Mesodermal cell (in vitro differentiated cells): ENCODE data around the gene SSC4D.
A peak's percentile ranks its signal among the peaks of the same experiment; 100 is the strongest.

Source experiments
- H3K27ac ChIP-seq: 2 replicates; pipeline ENCODE4 v1.7.0; 2013; ENCODE audit warnings: mild to moderate bottlenecking, low read depth, low read length, moderate library complexity; ENCODE audit not compliant: severe bottlenecking
- H3K36me3 ChIP-seq: 2 replicates; pipeline ENCODE4 v1.7.1; 2013; ENCODE audit warnings: mild to moderate bottlenecking, low read length, moderate library complexity; ENCODE audit not compliant: control insufficient read depth, insufficient read depth
- H3K4me1 ChIP-seq: one replicate; pipeline ENCODE4 v1.7.1; 2013; ENCODE audit warnings: mild to moderate bottlenecking, low read length; ENCODE audit not compliant: insufficient read depth, control insufficient read depth, poor library complexity, severe bottlenecking
- H3K4me3 ChIP-seq: 2 replicates; pipeline ENCODE4 v1.7.0; 2013; ENCODE audit warnings: low read length, control low read depth, mild to moderate bottlenecking; ENCODE audit not compliant: insufficient read depth, poor library complexity, severe bottlenecking; ENCODE audit errors: extremely low read depth
- H3K9me3 ChIP-seq: 2 replicates; pipeline ENCODE4 v1.7.1; 2013; ENCODE audit warnings: mild to moderate bottlenecking, low read length, moderate library complexity; ENCODE audit not compliant: control insufficient read depth
- WGBS, 2 experiments: methylation state at CpG; one replicate each; pipeline ENCODE4 v1.1.5; 2013; ENCODE audit warnings: missing lambda C conversion rate in 2 of 2; ENCODE audit not compliant: insufficient coverage in 2 of 2; 5-methylcytosine and 5-hydroxymethylcytosine counted together

SSC4D gene

GRCh38 chr7:76351372-76351771 is 58.1 kb downstream of the SSC4D start:
- no peak overlapping the region for H3K4me3 ChIP-seq
- H3K4me1 ChIP-seq: peaks cover 16% of the 10 kb centered on the region
- H3K36me3 ChIP-seq: peaks cover 99% of the 10 kb centered on the region
- peaks cover 15% of the 10 kb centered on the region for H3K9me3 ChIP-seq
- WGBS, 2 experiments: 89 to 96% methylated on average over 5 of the region's 7 CpGs
- no peak overlapping the region for H3K27ac ChIP-seq

- peaks cover 17% of the 10 kb centered on the region for H3K4me1 ChIP-seq
- no peak overlapping the region for H3K27ac ChIP-seq
- H3K36me3 ChIP-seq: peaks cover 99% of the 10 kb centered on the region
- H3K9me3 ChIP-seq: peaks cover 5% of the 10 kb centered on the region
- 94 to 97% methylated on average over 3 to 4 of the region's 8 CpGs for WGBS, 2 experiments
- H3K4me3 ChIP-seq: no peak overlapping the region
Observed at GRCh38 chr7:76349313-76349885, 60.1 kb downstream of the SSC4D start.

GRCh38 chr7:76347710-76348109 is 61.8 kb downstream of the SSC4D start:
- WGBS, 2 experiments: 96 to 100% methylated on average over 1 to 4 of the region's 5 CpGs
- H3K9me3 ChIP-seq: no peaks in the 10 kb centered on the region
- peaks cover 99% of the 10 kb centered on the region for H3K36me3 ChIP-seq
- peaks cover 20% of the 10 kb centered on the region for H3K4me1 ChIP-seq
- H3K4me3 ChIP-seq: no peak overlapping the region
- H3K27ac ChIP-seq: no peak overlapping the region

- Histone ChIP-seq H3K27ac (peak overlapping the region; percentile 24), H3K9me3 (no peaks in the 10 kb centered on the region), H3K4me1 (peaks cover 20% of the 10 kb centered on the region), H3K36me3 (peaks cover 99% of the 10 kb centered on the region), H3K4me3 (no peak overlapping the region)
- 97 to 99% methylated on average over 8 of the region's 8 CpGs for WGBS, 2 experiments
Observed at GRCh38 chr7:76346778-76347177, 62.7 kb downstream of the SSC4D start.

GRCh38 chr7:76346097-76346496 is 63.4 kb downstream of the SSC4D start:
- Histone ChIP-seq H3K4me1 (peaks cover 20% of the 10 kb centered on the region), H3K9me3 (no peaks in the 10 kb centered on the region), H3K27ac (no peak overlapping the region), H3K36me3 (peaks cover 98% of the 10 kb centered on the region), H3K4me3 (no peak overlapping the region)
- WGBS, 2 experiments: 97 to 100% methylated on average over 5 to 6 of the region's 6 CpGs

GRCh38 chr7:76343931-76344321 is 65.6 kb downstream of the SSC4D start:
- no peaks in the 10 kb centered on the region for H3K9me3 ChIP-seq
- H3K4me1 ChIP-seq: peaks cover 20% of the 10 kb centered on the region
- peaks cover 97% of the 10 kb centered on the region for H3K36me3 ChIP-seq
- 88 to 96% methylated on average over 4 to 6 of the region's 6 CpGs for WGBS, 2 experiments
- no peak overlapping the region for H3K27ac ChIP-seq
- H3K4me3 ChIP-seq: no peak overlapping the region

- H3K27ac ChIP-seq: no peak overlapping the region
- peaks cover 97% of the 10 kb centered on the region for H3K36me3 ChIP-seq
- WGBS, 2 experiments: 88 to 92% methylated on average over 5 of the region's 6 CpGs
- H3K4me1 ChIP-seq: peaks cover 17% of the 10 kb centered on the region
- no peak overlapping the region for H3K4me3 ChIP-seq
- H3K9me3 ChIP-seq: no peaks in the 10 kb centered on the region
Observed at GRCh38 chr7:76343294-76343930, 66.1 kb downstream of the SSC4D start.

- H3K4me3 ChIP-seq: no peak overlapping the region
- peaks cover 11% of the 10 kb centered on the region for H3K4me1 ChIP-seq
- no peaks in the 10 kb centered on the region for H3K9me3 ChIP-seq
- 93 to 94% methylated on average over 5 of the region's 5 CpGs for WGBS, 2 experiments
- peaks cover 96% of the 10 kb centered on the region for H3K36me3 ChIP-seq
- H3K27ac ChIP-seq: no peak overlapping the region
Observed at GRCh38 chr7:76342222-76342621, 67.3 kb downstream of the SSC4D start.

GRCh38 chr7:76340617-76341131 is 68.8 kb downstream of the SSC4D start:
- Histone ChIP-seq H3K27ac (peak overlapping the region; percentile 18), H3K4me1 (peaks cover 3% of the 10 kb centered on the region), H3K9me3 (no peaks in the 10 kb centered on the region), H3K4me3 (no peak overlapping the region), H3K36me3 (peaks cover 94% of the 10 kb centered on the region)
- 60 to 92% methylated on average over 1 of the region's 3 CpGs for WGBS, 2 experiments
